GM19395 (cell line): ENCODE measurements around the gene KIF26B.
"Not testable (repeated sequence)": the region's sequence is repeated elsewhere in the genome, so short reads cannot be mapped to it uniquely, and the experiment has no call there.

ENCODE experiments used
- ATAC-seq: cut with Tn5 transposase; IDR thresholded peaks from one replicate; pipeline ENCODE4 v1.9.1; 2021; ENCODE audit warnings: mild to moderate bottlenecking, moderate library complexity; ENCODE audit not compliant: unreplicated experiment

Gene KIF26B

GRCh38 chr1:245377854-245378253 lies 223.1 kb downstream of the KIF26B start:
- ATAC-seq: no peak

- ATAC-seq: no peak
These were observed 223.5 kb downstream of the KIF26B start for GRCh38 chr1:245378311-245378722.

GRCh38 chr1:245378745-245379144 lies 224.0 kb downstream of the KIF26B start:
- ATAC-seq: no peak

GRCh38 chr1:245380790-245381535 lies 226.2 kb downstream of the KIF26B start:
- ATAC-seq: no peak

GRCh38 chr1:245382981-245383380 lies 228.2 kb downstream of the KIF26B start:
- ATAC-seq: no peak

GRCh38 chr1:245383396-245384330 lies 228.9 kb downstream of the KIF26B start:
- no peak for ATAC-seq

- ATAC-seq: no peak
These were observed 231.6 kb downstream of the KIF26B start for GRCh38 chr1:245386297-245386971.

- no peak for ATAC-seq
These were observed 233.9 kb downstream of the KIF26B start for GRCh38 chr1:245388687-245389086.

- no peak for ATAC-seq
These were observed 235.1 kb downstream of the KIF26B start for GRCh38 chr1:245389873-245390272.

- no peak for ATAC-seq
These were observed 236.2 kb downstream of the KIF26B start for GRCh38 chr1:245390975-245391374.

GRCh38 chr1:245393694-245394093 lies 238.9 kb downstream of the KIF26B start:
- ATAC-seq: no peak

- ATAC-seq: no peak
These were observed 240.9 kb downstream of the KIF26B start for GRCh38 chr1:245395680-245396079.

- no peak for ATAC-seq
These were observed 241.8 kb downstream of the KIF26B start for GRCh38 chr1:245396615-245397014.

GRCh38 chr1:245397771-245398170 lies 243.0 kb downstream of the KIF26B start:
- no peak for ATAC-seq

GRCh38 chr1:245398180-245398579 lies 243.4 kb downstream of the KIF26B start:
- ATAC-seq: no peak

GRCh38 chr1:245401881-245402587 lies 247.2 kb downstream of the KIF26B start:
- ATAC-seq: no peak

- not testable (repeated sequence) for ATAC-seq
These were observed 248.2 kb downstream of the KIF26B start for GRCh38 chr1:245402998-245403397.

- ATAC-seq: no peak
These were observed 249.7 kb downstream of the KIF26B start for GRCh38 chr1:245404527-245404926.

- no peak for ATAC-seq
These were observed 250.2 kb downstream of the KIF26B start for GRCh38 chr1:245404952-245405351.

- no peak for ATAC-seq
These were observed 251.6 kb downstream of the KIF26B start for GRCh38 chr1:245406426-245406825.

- no peak for ATAC-seq
These were observed 253.2 kb downstream of the KIF26B start for GRCh38 chr1:245407983-245408382.
